ENCODE data around the gene CBR1. TPM values are rescaled to one million over a fixed set of nuclear protein-coding genes. Genes with fewer than 3 reads are reported as not detected.

Gene CBR1
- total RNA-seq, 1 experiment from 2014 or later = 41.1 TPM

DNA sequence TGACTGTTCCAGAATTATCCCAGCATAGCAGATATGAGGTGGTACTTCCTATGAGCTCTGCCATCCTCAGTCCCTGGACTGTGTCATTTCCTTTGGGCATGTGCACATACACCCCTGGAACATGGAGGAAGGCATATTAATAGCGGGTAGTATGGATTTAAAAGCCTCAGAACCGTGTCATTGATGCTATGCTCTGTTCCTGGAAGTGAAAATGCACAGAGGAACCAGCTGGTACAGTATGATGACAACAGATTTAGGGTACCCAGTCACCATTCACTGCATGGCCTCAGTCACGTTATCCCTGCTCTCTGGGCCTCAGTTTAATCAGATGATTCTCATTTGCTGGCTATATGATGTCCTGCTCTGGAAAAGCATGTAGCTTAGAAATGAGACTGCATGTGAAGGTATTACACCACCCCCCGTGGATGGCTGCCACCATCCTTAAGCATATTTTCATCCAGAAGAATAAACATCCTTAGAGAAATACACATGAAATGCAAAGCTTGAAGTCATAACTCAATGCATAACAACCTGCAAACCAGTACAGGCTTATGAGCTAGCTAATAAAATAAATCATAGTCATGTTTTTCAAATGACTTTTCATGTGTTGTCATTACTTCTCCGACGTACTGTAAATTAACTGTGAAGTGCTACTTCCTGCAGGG, 47.3 kb upstream of the CBR1 start:
- POLR2A ChIA-PET = interaction anchor here (0.7 kb wide), 1 partner anchor 665 kb away, joined by 5 read pairs; no protein-coding TSS in a partner anchor
- DNase-seq = no peak
- Histone ChIP-seq H3K36me3 (ENCODE audit: control insufficient read depth, insufficient read depth, low read length) (no peaks in the 10 kb centered on the region), H3K9me3 (no peaks in the 10 kb centered on the region), H3K4me3 (ENCODE audit: low read depth, low read length) (no peak overlapping the region), H3K27me3 (replicated peaks; ENCODE audit: control insufficient read depth, insufficient read depth, low read length) (no peaks in the 10 kb centered on the region), H3K4me1 (no peaks in the 10 kb centered on the region)
- H3K4me3 Mint-ChIP-seq (ENCODE audit: unreplicated experiment) = no peak overlapping the region
- H3K27ac Mint-ChIP-seq (ENCODE audit: unreplicated experiment) = no peak overlapping the region
- TF ChIP-seq, protein P1, sequence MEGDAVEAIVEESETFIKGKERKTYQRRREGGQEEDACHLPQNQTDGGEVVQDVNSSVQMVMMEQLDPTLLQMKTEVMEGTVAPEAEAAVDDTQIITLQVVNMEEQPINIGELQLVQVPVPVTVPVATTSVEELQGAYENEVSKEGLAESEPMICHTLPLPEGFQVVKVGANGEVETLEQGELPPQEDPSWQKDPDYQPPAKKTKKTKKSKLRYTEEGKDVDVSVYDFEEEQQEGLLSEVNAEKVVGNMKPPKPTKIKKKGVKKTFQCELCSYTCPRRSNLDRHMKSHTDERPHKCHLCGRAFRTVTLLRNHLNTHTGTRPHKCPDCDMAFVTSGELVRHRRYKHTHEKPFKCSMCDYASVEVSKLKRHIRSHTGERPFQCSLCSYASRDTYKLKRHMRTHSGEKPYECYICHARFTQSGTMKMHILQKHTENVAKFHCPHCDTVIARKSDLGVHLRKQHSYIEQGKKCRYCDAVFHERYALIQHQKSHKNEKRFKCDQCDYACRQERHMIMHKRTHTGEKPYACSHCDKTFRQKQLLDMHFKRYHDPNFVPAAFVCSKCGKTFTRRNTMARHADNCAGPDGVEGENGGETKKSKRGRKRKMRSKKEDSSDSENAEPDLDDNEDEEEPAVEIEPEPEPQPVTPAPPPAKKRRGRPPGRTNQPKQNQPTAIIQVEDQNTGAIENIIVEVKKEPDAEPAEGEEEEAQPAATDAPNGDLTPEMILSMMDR (IDR thresholded peaks at IDR 0.05; ENCODE audit: insufficient read depth in 1 of 2, low read depth in 1 of 2, low read length in 1 of 2, severe bottlenecking in 1 of 2, unreplicated experiment in 1 of 2) = no peak
- H3K27me3 Mint-ChIP-seq (ENCODE audit: insufficient read depth, unreplicated experiment) = no peaks in the 10 kb centered on the region
- CTCF ChIA-PET = no interaction called here
- intact Hi-C loops (cut with micrococcal nuclease; ENCODE audit: unreplicated experiment) = loop anchor here (10.0 kb wide), 1 partner anchor 138 kb away; no protein-coding TSS in a partner anchor
- BruUV-seq (replicated peaks) = no TSS peak
- no peaks in the 10 kb centered on the region for H3K9me3 Mint-ChIP-seq (ENCODE audit: unreplicated experiment)
- no peaks in the 10 kb centered on the region for H3K36me3 Mint-ChIP-seq (ENCODE audit: insufficient read depth, unreplicated experiment)
- no peaks in the 10 kb centered on the region for H3K4me1 Mint-ChIP-seq (ENCODE audit: low read depth, unreplicated experiment)

DNA sequence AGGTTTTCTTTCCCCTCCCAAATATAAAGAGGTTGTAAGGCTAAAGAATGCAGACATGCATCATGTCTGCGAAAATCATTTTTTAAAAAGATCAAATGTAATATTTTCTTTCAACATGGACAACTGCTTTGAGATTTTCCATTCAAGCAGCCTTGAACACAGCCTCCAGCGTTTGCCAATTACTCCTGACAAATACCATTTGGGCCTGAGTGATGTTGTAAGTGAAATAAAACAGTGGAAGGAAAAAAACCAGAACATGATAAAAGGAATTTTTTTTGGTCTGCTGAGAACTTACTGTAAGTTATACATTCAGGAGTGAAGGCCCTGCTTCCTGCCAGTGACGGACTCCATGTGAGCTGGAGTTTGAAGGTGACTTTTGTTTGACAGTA, 46.7 kb upstream of the CBR1 start:
- H3K36me3 ChIP-seq (ENCODE audit: control insufficient read depth, insufficient read depth, low read length) = no peaks in the 10 kb centered on the region
- CTCF ChIA-PET = no interaction called here
- intact Hi-C loops (cut with micrococcal nuclease; ENCODE audit: unreplicated experiment) = loop anchor here (10.0 kb wide), 1 partner anchor 138 kb away; no protein-coding TSS in a partner anchor
- H3K4me3 ChIP-seq (ENCODE audit: low read depth, low read length) = no peak overlapping the region
- Mint-ChIP-seq H3K4me3 (ENCODE audit: unreplicated experiment) (no peak overlapping the region), H3K27me3 (ENCODE audit: insufficient read depth, unreplicated experiment) (no peaks in the 10 kb centered on the region), H3K27ac (ENCODE audit: unreplicated experiment) (no peak overlapping the region), H3K36me3 (ENCODE audit: insufficient read depth, unreplicated experiment) (no peaks in the 10 kb centered on the region), H3K9me3 (ENCODE audit: unreplicated experiment) (no peaks in the 10 kb centered on the region), H3K4me1 (ENCODE audit: low read depth, unreplicated experiment) (peaks cover 1% of the 10 kb centered on the region)
- BruUV-seq (replicated peaks) = no TSS peak
- POLR2A ChIA-PET = no interaction called here
- DNase-seq = no peak
- TF ChIP-seq, protein P1 (IDR thresholded peaks at IDR 0.05; ENCODE audit: insufficient read depth in 1 of 2, low read depth in 1 of 2, low read length in 1 of 2, severe bottlenecking in 1 of 2, unreplicated experiment in 1 of 2) = no peak
- H3K4me1 ChIP-seq = no peaks in the 10 kb centered on the region
- no peaks in the 10 kb centered on the region for H3K9me3 ChIP-seq
- no peaks in the 10 kb centered on the region for H3K27me3 ChIP-seq (replicated peaks; ENCODE audit: control insufficient read depth, insufficient read depth, low read length)

DNA sequence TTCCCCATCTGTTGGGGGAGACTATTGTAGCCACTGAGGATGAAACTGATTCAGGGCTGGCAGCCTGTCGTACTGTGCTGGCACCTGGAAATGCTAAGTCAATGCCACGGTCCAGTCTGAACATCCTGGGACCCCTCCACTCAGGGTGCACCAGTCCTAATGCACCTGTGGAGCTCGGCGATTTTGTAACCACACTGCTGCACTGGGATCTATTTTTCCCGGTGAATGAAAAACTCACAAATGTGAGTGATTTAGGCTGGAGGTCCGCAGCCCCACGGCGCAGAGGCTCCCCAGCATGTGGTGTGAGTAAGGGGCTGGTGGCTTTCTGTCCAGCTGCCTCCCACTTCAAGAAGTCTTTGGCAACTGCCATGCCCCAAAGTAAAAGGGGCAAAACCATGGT, 45.0 kb upstream of the CBR1 start:
- Histone ChIP-seq H3K9me3 (no peaks in the 10 kb centered on the region), H3K4me1 (peaks cover 8% of the 10 kb centered on the region), H3K27me3 (replicated peaks; ENCODE audit: control insufficient read depth, insufficient read depth, low read length) (no peaks in the 10 kb centered on the region), H3K4me3 (ENCODE audit: low read depth, low read length) (no peak overlapping the region), H3K36me3 (ENCODE audit: control insufficient read depth, insufficient read depth, low read length) (no peaks in the 10 kb centered on the region)
- Mint-ChIP-seq H3K9me3 (ENCODE audit: unreplicated experiment) (no peaks in the 10 kb centered on the region), H3K4me1 (ENCODE audit: low read depth, unreplicated experiment) (peaks cover 9% of the 10 kb centered on the region), H3K27me3 (ENCODE audit: insufficient read depth, unreplicated experiment) (no peaks in the 10 kb centered on the region), H3K27ac (ENCODE audit: unreplicated experiment) (no peak overlapping the region), H3K36me3 (ENCODE audit: insufficient read depth, unreplicated experiment) (no peaks in the 10 kb centered on the region), H3K4me3 (ENCODE audit: unreplicated experiment) (no peak overlapping the region)
- ChIA-PET CTCF (no interaction called here), POLR2A (no interaction called here)
- TF ChIP-seq, protein P1 (IDR thresholded peaks at IDR 0.05; ENCODE audit: insufficient read depth in 1 of 2, low read depth in 1 of 2, low read length in 1 of 2, severe bottlenecking in 1 of 2, unreplicated experiment in 1 of 2) = no peak
- no TSS peak for BruUV-seq (replicated peaks)
- DNase-seq = no peak
- intact Hi-C loops (cut with micrococcal nuclease; ENCODE audit: unreplicated experiment) = loop anchor here (5.0 to 10.0 kb wide), 2 partner anchors 140 to 622 kb away; no protein-coding TSS in a partner anchor

Measured in Caco-2 (cell line).